ENCODE results near the gene ACER1.

GRCh38 chr19:6340493-6341201, 7.2 kb upstream of the ACER1 start:
- TF ChIP-seq CTCF (IDR thresholded peaks at IDR 0.05) (no peak), POLR2A (IDR thresholded peaks at IDR 0.05) (no peak)

Data from esophagus squamous epithelium (tissue), 4 donors.